Right hindlimb (tissue), 1 donor: ENCODE measurements around the gene FGF1.

Experiments used
- DNase-seq: peaks from one replicate; pipeline ENCODE4 v3.0.0-alpha.2; 2018

Gene FGF1

GRCh38 chr5:142571371-142571770, 114.5 kb downstream of the FGF1 start:
- DNase-seq, result no peak

GRCh38 chr5:142569905-142570304, 116.0 kb downstream of the FGF1 start:
- no peak for DNase-seq

DNA sequence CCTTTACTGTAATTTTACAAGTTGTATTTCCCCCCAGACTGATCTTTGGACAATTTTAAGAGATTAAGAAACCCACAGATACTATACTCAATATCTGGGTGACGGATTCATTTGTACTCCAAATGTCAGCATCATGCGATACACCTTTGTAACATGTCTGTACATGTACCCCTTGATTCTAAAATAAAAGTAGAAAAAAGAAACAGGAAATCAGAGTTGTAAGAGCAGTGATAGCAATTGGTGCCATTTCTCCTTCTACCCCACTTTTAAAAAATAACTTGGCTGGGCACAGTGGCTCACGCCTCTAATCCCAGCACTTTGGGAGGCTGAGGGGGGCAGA, 116.9 kb downstream of the FGF1 start:
- no peak for DNase-seq

DNA sequence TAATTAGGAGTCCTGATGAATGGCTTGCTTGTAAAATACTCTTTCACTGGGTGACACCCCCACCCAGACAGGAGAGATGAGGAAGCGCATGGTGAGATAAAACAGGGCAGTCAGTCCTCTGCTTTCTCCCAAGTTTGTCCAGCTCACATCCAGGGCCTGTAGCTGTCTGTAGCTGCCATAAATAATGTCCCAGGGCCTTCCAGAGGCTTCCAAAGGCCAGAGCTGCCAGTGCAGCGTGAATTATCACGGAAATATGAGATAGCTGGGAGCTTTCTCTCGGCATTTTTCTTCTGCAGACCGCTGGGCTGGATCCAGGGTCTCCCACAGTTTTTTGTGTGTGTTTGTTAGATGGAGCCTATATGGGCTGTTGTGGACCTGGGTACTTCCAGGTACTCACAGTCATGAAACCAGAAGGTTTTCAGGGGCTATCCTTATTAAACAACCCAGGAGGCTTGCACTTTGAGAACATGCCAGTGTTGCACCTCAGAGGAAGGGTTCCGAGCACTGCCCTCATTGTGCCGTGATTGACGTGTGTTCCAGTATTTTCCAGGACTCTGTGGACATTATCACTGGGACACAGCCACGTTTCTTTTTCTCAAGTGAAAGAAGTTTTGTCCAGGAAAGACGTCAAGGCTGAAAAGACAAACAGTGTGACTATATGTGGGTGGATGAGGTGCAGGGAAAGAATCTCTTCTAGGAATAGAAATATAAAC, 117.5 kb downstream of the FGF1 start:
- DNase-seq, result peak; percentile 60

- no peak for DNase-seq
Observed at GRCh38 chr5:142561486-142562097, 124.3 kb downstream of the FGF1 start.

- DNase-seq, result no peak
Observed at GRCh38 chr5:142561029-142561428, 124.9 kb downstream of the FGF1 start.

GRCh38 chr5:142552107-142552506, 133.8 kb downstream of the FGF1 start:
- DNase-seq, result no peak

- peak; percentile 52 for DNase-seq
Observed at GRCh38 chr5:142551338-142552067, 134.4 kb downstream of the FGF1 start.

DNA sequence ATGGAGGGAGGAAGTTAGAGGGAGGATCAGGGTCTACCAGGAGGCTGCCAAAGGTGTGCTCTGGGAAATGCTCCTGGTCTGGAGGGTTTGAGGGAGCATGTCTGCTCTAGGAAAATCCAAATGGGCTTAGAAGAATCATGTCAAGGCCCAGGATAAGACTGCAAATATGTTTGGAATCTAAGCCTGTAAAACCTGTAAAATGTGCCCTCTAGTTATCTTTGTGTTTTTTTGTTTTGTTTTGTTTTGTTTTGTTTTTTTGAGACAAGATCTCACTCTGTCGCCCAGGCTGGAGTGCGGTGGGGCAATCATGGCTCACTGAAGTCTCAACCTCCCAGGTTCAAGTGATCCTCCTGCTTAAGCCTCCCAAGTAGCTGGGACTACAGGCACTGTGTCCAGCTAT, 135.4 kb downstream of the FGF1 start:
- no peak for DNase-seq

GRCh38 chr5:142549834-142550233, 136.1 kb downstream of the FGF1 start:
- DNase-seq, result no peak

GRCh38 chr5:142548739-142549275, 137.1 kb downstream of the FGF1 start:
- peak; percentile 83 for DNase-seq

DNA sequence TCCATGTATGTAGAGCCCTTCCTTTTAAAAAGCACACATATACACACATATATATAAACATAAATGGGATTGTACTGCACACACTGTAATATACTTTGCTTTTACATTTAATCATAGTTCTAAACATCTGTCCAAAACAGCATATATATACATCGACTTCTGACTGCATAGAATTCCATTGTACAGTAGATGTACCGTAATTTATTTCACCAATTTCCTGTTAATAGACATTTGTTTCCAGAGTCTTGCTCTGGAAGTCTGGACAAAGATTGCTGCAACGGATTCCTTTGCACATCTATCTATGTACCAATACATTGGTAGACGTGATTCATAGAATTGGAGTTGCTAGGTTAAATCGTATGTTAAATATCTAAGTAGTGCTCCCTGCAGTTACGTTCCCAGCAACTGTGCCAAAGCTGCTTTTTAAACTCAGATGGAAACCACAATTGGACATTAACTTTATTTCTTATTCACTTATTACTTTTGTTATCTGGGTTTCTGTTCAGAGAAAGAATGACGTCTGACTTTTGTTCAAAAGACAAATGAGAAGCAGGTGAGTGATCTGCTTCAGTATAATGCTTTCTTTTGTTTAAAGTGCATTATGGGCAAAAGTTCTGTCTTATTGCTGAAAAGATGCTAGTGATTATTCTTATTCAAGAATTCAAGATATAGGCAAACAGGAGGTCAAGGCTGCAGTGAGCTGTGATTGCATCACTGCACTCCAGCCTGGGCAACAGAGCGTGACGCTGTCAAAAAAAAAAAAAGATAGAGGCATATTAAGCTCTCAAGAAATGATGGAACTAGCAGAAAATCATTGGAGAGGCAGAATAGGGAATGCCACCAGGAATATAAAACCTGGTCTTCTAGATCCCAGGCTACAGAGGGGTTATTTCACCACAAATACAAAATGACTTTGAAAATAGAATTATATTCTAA, 138.2 kb downstream of the FGF1 start:
- DNase-seq, result no peak

GRCh38 chr5:142545650-142546322, 140.1 kb downstream of the FGF1 start:
- no peak for DNase-seq

DNA sequence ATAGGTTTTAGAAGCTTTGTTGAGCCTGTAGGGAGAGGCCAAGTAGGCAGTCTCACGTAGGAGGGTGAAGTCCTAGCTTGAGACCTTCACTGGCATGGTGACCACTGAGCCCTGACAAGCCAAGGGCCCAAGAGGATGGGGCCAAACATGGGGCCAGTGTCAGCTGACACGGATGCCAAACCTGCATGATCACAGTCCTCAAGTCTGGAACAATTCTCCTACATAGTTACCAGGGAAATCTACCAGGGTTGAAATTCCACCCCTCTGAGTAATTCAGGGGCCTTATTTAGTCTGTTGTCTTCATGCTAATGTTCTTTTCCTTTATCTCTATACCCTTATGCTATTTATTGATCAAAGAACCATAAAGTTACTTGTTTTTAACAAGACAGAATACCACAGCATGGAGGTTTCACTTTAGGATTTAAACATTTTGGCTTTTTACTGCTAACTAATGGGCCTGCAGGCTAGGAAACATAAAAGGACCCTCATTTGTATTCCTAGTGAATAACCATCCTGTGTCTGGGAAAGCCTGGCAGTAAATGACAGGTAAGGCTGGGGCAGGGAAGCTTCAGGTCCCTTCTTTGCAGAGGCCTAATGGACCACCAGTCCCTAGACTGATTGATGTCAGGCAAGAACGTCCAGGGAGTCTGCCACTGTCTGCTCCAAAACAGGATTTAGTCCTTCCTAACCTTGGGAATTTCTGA, 140.8 kb downstream of the FGF1 start:
- no peak for DNase-seq

- DNase-seq, result no peak
Observed at GRCh38 chr5:142544071-142544753, 141.7 kb downstream of the FGF1 start.

DNA sequence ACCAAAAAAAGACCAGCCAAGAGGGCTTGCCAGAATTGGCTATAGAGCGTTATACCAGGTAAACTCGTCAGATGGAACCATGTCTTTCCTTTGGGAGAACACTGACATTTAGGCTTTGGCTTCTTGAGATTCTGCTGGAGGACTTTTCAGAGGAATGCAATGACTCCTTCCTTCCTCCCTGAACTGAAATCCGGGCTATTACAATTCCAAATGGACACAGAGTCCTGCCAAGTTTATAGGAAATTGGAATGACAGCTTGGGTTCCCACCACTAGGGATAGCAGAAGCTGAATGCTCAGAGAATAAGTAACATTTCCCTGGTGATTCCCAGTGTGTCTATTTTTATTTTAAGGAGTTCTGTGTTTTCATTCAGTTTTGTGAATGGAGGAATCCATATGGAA, 143.0 kb downstream of the FGF1 start:
- DNase-seq, result peak; percentile 71
